HL-60/S4 treated with phorbol 12-myristate 13-acetate at 8.2 ng/mL for 4 days and 3 days (cell line): ENCODE measurements around the gene TFF1.

ENCODE experiments used
- in situ Hi-C: fragments of 300-500 bp; cut with MboI; formaldehyde crosslinking; loops from 2 replicates; pipeline ENCODE4 v1.15.0; 2022; ENCODE audit warnings: low sequenced_read_pairs

Gene TFF1

DNA sequence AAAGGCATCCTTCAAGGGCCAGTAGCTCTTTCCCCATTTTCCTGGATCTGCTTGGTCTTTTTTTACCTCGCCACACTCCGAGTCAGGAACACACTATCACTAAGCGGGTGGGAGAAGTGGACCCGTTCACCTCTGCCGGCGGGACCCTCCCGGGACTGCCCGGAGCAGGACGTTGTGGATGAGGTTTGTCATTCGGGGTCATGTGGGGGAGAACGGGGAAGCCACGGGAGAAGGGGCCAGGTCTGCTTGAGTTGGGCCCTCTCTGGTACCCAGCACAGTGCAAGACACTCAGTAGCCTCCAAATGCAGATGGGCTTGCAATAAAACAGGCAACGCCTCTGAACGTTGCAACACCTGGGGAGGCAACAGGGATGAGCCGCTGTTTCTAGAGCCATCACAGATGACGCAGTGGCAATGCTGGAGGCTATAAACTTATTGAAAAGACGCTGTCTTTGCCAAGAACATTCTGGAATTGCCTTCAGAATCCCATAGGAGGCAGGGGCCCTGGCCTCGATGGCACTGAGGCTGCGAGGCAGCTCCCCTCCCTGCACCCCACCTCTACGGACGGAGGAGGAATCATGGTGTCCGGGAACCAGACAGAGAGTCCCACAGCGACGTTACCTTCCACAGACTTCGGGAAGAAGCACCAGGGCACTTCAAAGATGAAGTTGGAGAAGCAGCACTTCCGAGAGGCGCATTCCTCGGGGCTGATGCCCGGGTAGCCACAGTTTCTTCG is 19.3 kb downstream of the TFF1 start:
- in situ Hi-C loops, result no loop called here

DNA sequence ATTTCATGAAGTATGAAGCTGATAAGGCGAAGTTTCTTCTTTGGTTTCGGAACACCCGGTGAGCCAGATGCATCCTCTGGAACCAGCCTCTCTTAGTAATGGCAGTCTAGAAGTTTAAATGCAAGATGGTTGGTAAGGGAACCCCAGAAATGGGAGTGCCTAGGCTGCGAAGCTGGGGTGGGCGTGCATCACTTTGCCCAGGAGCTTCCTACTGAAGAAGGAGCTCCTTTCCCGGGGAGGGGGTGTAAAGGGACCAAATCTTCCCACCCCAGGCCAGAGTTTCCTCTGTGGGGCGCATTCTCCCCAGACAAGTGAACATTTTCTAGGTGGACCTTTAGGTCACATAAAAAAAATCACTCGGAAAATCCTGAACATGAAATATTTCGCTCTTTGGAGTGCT is 19.9 kb downstream of the TFF1 start:
- in situ Hi-C loops, result no loop called here

DNA sequence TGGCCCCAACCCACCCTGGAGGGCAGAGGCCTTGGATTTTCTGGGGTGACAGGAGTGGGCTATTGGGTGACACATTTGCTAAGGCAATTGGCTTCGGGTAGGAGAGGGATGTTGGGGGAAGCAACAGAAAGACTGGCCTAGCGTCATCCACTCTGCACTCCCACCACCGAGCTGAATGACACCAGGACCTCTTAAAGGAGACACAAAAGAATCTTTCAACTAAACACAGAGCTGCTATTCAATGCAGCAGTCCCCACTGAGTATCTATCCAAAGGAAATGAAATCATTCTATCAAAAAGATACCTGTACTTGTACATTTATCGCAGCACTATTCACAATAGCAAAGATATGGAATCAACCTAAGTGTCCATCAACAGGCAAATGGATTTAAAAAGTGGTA is 21.7 kb downstream of the TFF1 start:
- in situ Hi-C loops, result no loop called here

DNA sequence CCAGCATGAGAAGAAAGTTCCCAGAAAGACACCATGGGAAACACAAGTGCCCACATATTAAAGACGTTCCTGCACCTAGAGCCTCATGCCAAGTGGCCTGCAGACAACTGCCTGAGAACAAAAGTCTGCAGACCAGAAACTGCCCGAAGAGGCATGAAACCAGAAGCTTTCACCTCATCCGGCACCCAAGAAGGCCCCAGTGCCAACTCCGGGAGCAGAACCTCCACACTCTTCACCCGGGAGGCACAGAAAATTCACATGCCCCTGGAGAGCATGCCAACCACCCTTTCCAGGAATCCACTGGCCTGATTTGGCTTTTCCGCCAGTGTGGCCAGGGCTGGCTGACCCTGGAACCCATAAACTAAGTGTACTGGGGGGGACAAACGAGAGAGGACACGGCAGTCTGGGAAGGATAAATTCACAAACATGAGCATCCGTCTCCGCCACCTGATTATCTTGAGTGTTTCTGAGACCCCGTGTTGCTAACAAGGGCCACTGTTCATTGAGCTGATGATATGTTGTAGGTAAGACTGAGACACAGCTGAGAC is 22.3 kb downstream of the TFF1 start:
- in situ Hi-C loops, result no loop called here

DNA sequence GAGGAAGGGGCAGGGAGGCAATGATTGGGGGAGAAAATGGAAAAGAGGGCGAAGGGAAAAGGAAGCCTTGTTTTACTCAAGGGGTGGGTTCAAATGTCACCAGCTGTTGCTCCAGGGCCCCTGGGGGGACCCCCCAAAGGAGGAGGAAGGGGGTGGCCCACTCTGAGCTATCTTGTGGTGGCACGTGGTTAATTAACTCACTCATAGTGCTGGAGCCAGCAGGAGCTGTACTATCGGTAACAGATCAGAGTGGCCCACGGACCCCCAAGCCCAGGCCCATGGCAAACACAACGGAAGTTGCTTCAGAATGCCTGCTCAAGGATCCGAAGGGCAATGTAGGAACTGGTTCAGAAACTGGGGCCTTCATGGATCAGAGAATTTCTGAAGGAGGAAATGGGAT is 22.8 kb downstream of the TFF1 start:
- in situ Hi-C loops, result no loop called here

DNA sequence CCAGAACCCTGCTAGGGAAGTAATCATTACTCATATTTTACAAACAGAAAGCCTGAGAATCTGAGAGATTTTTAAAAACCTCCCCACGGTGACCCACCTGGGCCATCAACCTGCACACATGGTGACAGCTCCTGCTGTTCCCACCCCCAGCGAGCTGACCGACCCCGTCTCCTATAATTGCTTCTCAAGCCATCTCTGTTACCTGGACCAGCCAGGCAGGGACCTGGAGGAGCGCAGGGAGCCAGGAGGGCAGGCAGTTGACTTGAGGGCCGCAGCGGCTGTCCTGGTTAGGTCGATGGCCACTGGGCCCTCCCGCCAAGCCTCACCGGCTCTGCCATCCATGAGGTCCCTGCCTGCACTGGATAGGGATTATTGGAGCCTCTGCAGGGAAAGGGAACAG is 23.2 kb downstream of the TFF1 start:
- in situ Hi-C loops, result no loop called here

DNA sequence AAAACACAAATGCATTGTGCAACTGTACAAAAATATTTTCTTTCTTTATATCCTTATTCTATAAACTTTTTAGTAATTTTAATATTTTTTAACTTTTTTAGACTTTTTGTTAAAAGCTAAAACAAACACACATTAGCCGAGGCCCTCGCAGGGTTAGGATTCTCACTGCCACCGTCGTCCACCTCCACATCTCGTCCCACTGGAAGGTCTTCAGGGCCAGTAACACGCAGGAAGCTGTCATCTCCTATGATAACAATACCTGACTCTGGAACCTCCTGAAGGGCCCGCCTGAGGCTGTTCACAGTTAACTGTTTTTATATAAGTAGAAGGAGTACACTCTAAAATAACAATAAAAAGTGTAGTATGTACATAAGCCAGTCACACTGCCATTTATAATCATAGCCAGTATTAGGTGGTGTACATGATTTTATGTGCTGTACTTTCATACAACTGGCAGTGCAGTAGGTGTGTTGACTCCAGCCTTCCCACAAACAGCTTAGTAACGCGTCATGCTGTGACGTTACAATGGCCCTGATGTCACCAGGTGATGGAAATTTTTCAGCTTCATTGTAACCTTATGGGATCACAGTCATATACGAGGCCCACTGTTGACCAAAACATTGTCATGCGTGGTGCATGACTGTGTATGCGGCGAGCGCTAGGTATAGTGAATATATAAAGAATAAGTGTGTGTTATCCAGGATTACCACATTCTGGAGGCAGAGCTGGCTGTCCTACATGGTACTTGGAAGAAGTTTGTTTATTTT is 24.4 kb downstream of the TFF1 start:
- in situ Hi-C loops, result no loop called here

DNA sequence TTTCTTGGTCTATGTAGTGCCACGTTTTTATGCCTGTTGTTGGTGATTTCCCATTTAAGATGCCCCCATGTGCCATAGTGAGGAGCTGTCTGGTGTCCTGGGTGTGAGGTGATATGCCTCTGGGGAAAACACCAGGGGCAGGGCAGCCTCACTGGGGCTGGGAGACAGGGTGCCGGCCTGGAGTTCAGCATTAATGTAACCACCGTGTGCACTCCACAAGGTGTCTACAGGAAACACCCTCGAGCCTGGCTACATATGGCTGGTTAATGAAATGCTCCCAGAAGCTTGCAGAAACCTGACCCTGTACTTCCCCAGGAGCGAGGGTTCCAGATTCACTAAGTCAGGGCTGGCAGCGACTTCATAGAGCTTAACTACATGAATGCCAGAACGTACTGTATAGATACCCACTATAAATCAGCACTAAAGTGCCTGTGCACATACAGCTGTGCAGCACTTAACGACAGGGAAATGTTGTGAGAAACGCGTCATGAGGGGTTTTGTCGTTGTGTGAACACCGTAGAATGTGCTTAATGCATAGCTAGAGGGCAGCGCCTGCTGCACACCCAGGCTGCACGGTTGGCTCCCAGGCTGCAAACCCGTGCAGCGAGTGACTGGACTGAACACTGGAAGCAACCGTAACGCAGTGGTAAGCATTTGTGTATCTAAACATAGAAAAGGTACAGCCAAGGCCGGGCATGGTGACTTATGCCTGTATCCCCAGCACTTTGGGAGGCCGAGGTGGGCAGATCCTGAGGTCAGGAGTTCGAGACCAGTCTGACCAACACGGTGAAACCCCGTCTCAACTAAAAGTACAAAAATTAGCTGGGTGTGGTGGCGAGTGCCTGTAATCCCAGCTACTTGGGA is 25.9 kb downstream of the TFF1 start:
- in situ Hi-C loops, result no loop called here

DNA sequence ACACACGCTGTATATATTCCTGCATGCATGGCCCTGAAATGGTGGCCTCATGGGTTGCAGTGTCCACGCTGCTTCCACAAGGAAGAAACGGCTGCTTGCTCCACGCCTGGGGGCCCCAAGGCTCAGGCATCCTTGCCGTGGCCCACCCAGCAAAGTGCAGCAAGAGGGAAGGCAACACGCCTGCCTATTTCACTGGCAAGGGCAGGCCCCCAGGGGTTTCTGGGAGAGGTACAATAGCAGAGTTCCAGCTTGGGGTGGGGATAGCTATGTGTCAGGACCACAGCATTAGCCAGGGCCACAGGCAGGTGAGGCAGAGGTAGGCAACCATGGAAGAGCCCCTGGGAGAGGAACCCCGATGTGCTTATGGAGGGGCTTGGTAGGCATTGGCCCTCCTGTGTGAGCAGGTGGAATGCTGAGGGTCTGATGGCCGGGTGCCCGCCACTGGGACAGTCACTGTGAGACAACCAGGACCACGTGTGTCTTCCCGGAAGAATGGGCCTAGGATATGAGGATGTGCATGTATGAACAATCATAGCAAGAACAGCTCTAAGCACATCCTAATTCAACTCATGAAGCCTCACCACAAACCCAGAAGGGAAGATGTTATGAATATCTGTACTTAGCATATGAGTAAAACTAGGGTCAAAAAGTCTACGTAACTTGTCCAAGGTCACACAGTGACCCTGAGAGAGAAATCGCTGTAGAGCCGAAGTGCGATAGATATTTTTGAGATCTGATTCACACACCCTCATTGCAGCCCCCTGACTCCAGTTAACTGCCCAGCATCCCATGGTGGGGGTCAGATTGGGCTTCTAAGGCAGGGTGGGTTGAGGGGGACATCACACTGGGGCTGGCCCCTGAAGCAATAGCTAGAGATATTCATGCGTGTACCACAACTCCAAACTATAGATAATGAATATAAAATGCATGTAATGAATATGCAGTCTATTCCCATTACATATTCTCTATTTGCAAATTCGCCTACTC is 27.3 kb downstream of the TFF1 start:
- in situ Hi-C loops, result no loop called here

DNA sequence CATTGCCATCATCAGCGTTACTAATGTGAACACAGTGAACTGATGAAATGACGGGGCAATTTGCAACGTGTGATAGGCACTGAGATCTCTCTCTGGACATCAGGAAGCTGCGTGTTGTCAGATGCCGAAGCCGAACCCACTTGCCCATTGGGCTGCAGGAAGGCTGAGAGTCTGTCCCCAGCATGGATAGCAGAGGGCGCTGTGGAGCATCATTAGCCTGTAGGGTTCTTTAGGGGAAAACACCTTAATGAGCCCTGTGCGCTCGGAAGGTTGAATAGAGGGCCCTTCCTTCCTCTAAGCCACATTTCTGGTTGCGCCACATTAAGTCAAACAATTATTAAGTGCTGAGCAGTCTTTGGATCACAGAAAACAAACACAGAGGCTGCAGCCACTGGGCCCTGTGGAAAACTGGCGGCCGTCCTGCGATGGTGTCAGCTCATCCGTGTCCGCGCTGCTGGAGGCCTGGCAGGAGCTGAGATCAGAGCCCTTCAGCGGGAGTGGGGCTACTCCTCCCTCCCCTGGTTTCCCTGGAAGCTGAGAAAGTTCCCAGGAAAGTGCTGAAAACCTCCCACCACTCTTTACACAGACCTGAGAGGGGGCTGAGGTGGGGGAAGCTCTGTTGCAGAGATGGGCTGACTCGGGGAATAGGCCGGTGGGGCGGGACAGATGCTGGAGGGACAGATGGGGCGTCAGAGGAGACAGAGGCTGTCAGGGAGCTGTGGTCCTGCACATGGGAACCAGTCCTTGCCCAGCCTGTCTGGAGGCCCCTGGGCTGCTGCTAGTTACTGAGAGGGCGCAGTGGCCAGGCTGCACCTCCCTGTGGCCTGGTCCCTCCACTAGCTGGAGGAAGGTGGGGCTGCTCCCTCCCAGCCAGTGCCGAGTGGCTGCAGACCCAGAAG is 28.3 kb downstream of the TFF1 start:
- in situ Hi-C loops, result no loop called here

DNA sequence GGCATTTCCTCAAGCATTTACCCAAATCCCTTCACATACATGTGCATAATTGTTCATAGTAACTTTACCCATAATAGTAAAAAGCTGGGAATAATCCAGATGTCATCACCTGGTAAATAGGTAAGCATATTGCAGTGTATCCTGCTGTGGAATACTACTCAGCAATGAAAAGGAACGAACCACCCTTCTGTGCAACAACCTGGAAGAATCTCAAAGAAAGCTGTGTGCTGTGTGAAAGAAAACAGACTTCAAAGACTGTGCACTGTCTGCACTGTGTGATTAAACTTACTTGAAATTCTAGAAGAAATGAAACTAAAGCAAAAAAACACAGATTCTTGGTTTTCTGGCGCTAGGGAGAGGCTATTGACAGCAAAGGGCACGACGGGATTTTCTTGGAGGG is 29.1 kb downstream of the TFF1 start:
- in situ Hi-C loops, result no loop called here

DNA sequence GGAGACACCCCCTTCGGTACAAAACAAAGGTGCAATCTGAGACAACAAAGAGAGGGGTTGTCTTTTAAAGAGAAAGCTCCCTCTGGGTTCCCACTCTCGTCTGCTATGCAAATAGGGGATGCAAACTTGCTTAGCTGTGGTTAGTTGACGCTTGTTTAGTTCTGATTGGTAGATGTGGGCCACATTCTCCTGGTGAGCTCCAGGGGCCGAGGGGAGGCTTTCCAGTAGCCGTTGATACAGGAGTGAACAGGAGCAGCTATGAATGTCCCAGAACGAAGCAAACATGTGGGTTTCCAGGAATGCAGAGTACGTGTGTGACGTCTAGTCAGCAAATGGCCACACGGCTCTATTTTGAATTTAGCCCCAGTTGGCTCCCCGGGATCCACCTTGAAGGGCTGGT is 30.3 kb downstream of the TFF1 start:
- in situ Hi-C loops, result no loop called here

DNA sequence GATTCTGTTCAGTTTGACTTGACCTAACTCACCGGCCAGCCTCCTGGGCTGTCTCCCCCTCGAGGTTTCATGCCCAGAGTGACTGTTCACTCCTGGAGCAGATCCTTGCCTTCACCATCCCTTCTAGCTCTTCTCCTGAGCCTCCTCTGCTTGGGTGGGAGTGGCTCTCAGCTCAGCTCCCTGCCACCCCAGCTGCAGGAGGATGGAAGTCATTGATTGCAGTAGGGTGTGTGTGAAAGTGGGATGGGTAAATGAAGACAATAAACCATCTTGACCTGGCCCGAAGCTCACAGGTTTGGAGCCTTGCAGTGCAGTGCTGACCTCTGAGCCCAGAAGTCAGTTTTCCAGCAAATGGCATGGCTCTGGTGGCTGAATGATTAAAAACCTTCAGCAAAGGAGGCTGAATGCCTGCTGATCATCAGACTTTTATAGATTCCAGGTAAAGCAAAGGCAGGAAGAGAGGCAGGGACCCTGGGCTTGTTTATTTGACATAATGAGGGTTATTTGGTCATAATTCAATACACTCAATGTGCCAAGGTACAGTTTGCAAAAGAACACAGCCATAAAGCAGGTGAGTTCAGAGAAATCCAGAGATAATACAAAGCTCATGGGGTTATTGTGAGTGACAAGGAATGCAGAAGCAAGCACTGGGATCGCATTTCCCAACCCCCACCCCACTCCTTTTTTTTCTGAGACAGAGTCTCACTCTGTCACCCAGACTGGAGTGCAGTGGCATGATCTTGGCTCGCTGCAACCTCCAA is 33.6 kb downstream of the TFF1 start:
- in situ Hi-C loops, result no loop called here

DNA sequence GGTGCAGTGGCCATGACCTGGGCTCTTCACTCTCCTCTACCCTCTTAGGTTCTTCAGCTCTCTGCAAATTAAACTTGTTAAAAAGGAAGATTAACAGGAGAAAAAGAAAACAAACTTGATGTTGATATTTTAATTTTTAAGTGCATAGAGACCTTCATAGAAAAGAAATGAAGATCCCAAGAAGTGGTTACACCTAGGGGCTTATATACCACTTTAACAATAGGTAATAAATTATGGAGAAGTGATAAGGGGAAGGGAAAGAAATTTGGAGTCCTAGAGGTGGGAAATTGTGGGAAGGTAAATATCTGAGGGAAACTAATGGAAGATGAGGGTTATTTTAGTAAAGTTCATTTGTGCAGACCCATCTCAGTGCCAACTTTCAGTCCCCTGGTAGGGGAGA is 34.7 kb downstream of the TFF1 start:
- in situ Hi-C loops, result no loop called here

DNA sequence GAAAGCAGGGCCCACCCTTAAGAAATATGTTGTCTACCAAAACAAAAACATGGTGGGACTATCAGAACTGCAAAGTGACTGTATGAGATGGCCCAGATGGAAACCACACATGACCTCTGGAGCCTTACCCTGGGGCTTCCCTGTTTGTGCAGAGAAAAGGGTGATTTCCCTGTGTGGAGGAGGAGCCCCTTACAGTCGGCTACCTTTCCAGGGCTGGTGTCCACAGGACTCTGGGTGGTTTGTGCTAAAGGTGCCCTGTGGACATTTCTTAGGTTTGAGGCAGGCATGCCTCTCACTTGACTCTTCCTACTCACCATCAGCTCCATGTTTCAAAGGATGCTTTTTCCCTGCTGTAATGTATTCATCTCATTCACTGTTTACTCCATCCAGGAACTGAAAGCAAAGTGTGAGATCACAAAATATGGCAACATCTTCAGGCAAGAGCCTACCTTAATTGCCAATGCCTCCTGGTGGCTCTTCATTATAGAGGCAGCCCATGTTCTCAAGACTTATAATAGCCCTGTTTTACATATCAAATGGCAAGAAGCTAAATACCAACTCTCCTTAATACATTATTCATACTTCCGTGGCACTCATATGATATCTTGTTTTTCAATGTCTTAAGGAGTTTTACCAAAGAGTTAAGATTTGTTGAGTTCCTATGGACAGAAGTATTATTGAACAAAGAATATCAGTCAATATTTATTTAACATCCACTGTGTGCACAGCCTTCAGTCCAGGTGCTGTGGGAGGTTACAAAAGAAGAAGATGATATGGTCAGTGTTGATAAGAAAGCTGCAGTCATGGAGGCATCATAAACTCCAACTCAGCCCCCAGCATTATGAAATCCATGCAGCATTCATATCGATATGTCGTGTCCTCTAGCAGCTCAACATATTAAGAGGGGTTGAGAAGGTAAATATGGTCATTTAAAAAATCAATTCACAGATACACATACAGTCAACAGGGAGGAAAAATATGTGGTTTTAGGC is 35.7 kb downstream of the TFF1 start:
- in situ Hi-C loops, result no loop called here

DNA sequence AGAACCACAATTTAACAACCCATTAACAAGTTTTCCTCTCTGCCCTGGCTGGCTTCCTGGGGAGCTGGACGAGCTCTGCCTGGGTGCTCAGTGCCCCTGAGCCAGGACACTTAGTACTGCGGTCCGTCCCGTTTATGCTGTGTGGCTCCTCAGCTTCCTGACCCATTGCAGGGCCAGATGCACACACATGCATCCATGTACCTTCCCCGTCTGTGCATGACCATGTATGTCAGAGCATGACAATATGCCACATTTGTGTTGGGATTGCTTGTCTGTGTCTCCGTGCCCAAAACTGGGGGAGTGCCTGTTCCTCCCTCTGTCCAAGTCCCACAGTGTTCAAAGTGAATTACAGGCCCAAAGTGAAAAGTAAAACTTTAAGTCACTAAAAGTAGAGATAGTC is 41.4 kb downstream of the TFF1 start:
- in situ Hi-C loops, result no loop called here

DNA sequence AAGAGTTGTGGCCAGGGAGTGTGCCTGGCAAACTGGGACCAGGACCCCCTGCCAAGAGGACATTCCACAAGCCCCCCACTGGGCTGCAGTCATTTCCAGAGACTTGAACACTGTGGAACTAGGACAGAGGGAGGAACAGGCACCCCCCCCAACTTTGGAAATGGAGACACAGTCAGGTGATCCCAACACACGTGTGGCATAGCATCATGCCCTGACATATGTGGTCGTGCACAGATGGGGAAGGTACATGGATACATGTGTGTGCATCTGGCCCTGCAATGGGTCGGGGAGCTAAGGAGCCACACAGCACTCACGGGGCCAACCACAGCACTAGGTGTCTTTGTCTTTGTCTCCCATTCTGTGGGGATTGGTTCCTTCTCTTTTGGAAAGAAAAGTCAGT is 44.5 kb downstream of the TFF1 start:
- in situ Hi-C loops, result no loop called here
